Thoracic aorta (tissue), 2 donors: ENCODE data around the gene METTL18. TPM values are rescaled to one million over a fixed set of nuclear protein-coding genes. Genes with fewer than 3 reads are reported as not detected.

ENCODE experiments used
- ATAC-seq: fragments of 150-250 bp; one replicate; pipeline ENCODE4 v1.8.0; 2017; ENCODE audit warnings: low read depth; ENCODE audit not compliant: insufficient number of reproducible peaks, low FRiP score
- DNase-seq: peaks from one replicate; pipeline ENCODE4 v3.0.0-alpha.2; 2020; ENCODE audit warnings: low spot score
- H3K27ac ChIP-seq, 2 donors: fragments of 200-600 bp; sonication (generic); 1 replicate in 1 of 2; 2 replicates in 1 of 2; pipeline ENCODE4 v1.5.1; 2016; ENCODE audit warnings: mild to moderate bottlenecking in 2 of 2, moderate library complexity in 2 of 2
- H3K27me3 ChIP-seq: fragments of 200-600 bp; sonication (generic); replicated peaks from 2 replicates; pipeline ENCODE4 v1.6.0; 2016; ENCODE audit warnings: mild to moderate bottlenecking; ENCODE audit not compliant: insufficient read depth
- H3K36me3 ChIP-seq: fragments of 200-600 bp; sonication (generic); one replicate; pipeline ENCODE4 v1.5.1; 2016
- H3K4me1 ChIP-seq, 2 donors: fragments of 200-600 bp; sonication (generic); 1 replicate in 1 of 2; 2 replicates in 1 of 2; pipeline versions ENCODE4 v1.5.1 to v1.6.0; 2016; ENCODE audit warnings: low read depth in 2 of 2, mild to moderate bottlenecking in 1 of 2; ENCODE audit not compliant: control insufficient read depth in 1 of 2
- H3K4me3 ChIP-seq: fragments of 200-600 bp; sonication (generic); 2 replicates; pipeline ENCODE4 v1.5.1; 2016; ENCODE audit warnings: mild to moderate bottlenecking
- H3K9me3 ChIP-seq: fragments of 200-600 bp; sonication (generic); 2 replicates; pipeline ENCODE4 v1.5.1; 2016
- total RNA-seq, 2 donors: library from RNA; depleted of rRNA; stranded (reverse); fragments of >200 nt; gene quantifications; one replicate each; pipeline versions ENCODE4 v1.1.0 to v1.2.3, GENCODE V29; 2016
- TF ChIP-seq, protein P1 (sequence below): fragments of 200-600 bp; sonication (generic); IDR thresholded peaks from one replicate; pipeline ENCODE4 v1.5.1; 2019; ENCODE audit warnings: antibody characterized with exemption

METTL18 gene
- total RNA-seq: 10 to 100 TPM in 1 of 2 donors, 1 to 10 TPM in 1; 6.8 to 13.0 TPM

DNA sequence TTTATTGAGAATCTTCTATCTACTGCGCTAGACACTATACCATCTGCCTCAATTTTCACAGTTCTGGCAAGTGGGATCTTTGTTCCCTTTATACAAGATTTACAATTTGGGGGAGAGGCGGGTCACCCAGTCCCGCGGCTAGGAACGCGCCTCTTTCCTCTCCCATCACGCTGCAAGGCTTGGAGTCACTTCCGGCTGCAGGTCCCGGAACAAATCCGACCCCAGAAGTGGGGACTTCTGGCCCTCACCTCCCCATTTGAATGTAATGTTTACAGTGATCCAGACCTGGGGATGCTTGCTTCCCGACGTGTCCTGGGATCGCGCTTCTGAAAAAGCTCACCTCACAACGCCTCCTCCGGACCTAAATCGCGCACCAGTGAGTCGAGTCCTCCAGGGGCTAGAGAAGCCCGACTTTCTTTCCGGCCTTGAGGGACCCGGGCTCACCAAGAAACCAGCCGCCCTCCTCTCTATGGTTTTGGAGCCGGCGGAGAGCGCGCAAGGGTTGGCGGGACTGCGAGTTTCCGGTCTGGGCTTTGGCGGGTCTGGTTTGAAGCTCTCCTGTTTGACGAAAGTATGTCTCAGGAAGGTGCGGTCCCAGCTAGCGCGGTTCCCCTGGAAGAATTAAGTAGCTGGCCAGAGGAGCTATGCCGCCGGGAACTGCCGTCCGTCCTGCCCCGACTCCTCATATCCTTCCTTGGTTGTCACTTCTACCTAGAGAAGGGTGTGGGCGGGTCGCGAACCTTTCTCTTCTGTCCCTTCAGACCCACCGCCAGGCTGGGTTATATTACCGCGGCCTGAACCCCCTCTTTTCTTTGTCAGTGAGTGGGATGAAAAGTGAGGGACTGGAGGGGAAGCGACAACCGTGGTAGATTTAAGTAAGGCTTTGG is at the start of gene METTL18:
Gene METTL18, minus strand, starts transcription at position 378 of the 887 bp plus-strand sequence. CDS start 1,212 bp downstream, outside the sequence.
- TF ChIP-seq, protein P1, sequence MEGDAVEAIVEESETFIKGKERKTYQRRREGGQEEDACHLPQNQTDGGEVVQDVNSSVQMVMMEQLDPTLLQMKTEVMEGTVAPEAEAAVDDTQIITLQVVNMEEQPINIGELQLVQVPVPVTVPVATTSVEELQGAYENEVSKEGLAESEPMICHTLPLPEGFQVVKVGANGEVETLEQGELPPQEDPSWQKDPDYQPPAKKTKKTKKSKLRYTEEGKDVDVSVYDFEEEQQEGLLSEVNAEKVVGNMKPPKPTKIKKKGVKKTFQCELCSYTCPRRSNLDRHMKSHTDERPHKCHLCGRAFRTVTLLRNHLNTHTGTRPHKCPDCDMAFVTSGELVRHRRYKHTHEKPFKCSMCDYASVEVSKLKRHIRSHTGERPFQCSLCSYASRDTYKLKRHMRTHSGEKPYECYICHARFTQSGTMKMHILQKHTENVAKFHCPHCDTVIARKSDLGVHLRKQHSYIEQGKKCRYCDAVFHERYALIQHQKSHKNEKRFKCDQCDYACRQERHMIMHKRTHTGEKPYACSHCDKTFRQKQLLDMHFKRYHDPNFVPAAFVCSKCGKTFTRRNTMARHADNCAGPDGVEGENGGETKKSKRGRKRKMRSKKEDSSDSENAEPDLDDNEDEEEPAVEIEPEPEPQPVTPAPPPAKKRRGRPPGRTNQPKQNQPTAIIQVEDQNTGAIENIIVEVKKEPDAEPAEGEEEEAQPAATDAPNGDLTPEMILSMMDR: no peak
- Histone ChIP-seq H3K9me3 (no peaks in the 10 kb centered on the region), H3K27ac (peak within 1 kb of the TSS; percentile 74 to 79), H3K4me1 (peaks cover 9 to 19% of the 10 kb centered on the region in 2 donors), H3K27me3 (no peaks in the 10 kb centered on the region), H3K4me3 (peak within 1 kb of the TSS; percentile 75), H3K36me3 (no peaks in the 10 kb centered on the region)
- ATAC-seq (peak; percentile 87), DNase-seq (peak; percentile 74)

DNA sequence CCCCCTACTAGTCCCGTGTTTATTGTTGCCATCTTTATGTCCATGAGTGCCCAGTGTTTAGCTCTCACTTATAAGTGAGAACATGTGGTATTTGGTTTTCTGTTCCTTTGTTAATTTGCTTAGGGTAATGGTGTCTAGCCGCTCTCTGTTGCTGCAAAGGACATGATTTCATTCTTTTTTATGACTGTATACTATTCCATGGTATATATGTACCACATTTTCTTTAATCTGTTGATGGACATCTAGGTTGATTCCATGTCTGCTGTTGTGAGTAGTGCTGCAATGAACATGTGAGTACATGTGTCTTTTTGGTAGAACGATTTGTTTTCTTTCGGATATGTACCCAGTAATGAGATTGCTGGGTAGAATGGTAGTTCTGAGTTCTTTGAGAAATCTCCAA is 44.2 kb upstream of the METTL18 start:
- H3K27me3 ChIP-seq: no peaks in the 10 kb centered on the region
- no peak overlapping the region for H3K27ac ChIP-seq
- DNase-seq (no peak), ATAC-seq (no peak)
- H3K4me3 ChIP-seq: no peak overlapping the region
- peaks cover 5% of the 10 kb centered on the region for H3K36me3 ChIP-seq
- TF ChIP-seq, protein P1: no peak
- peaks cover 4% of the 10 kb centered on the region for H3K9me3 ChIP-seq
- H3K4me1 ChIP-seq: no peaks in the 10 kb centered on the region

DNA sequence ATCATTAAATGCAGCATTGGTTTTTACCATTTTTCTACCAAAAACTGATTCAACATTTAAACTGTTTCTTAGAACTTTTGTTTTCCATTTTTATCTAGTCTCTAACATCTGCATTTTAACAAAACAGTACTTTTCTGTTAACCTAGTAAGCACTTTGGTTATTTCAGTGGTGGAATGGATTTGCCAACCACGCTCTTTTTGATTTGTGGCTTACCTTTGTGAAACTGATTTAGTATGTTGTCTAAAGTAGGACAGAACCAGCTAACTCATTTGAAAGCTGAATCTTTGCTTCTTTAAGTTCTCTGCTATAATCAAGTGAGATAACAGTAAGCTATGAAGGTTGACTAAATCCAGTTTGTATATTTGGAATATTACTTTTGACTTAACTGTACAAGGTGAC is 41.5 kb upstream of the METTL18 start:
- TF ChIP-seq, protein P1: no peak
- no peak for ATAC-seq

DNA sequence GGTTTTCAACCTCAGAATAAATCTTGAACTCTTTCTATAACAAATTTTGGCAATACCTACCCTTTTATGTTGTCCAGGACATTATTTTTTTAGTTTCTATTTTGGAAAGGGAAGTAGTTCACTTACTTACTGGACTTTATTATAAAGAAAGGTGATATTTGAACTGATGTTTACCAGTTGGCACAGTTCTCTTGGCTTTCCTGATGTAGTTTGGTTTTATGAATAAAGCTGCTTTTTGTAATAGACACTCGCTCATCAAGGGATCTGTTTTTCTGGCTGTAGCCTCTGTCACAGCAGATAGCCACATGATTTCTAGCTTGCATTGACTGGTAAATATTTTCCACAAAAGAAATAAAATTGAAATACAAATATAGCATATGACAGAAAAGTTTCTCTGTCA is 40.9 kb upstream of the METTL18 start:
- no peaks in the 10 kb centered on the region for H3K4me1 ChIP-seq
- TF ChIP-seq, protein P1: no peak
- ATAC-seq: no peak
- H3K9me3 ChIP-seq: peaks cover 4% of the 10 kb centered on the region
- no peaks in the 10 kb centered on the region for H3K36me3 ChIP-seq
- H3K27ac ChIP-seq: no peak overlapping the region
- DNase-seq: no peak
- no peaks in the 10 kb centered on the region for H3K27me3 ChIP-seq
- H3K4me3 ChIP-seq: no peak overlapping the region

More for the DNA sequence above, 41.5 kb upstream of the METTL18 start:
- Histone ChIP-seq H3K27ac (no peak overlapping the region), H3K4me3 (no peak overlapping the region), H3K4me1 (no peaks in the 10 kb centered on the region), H3K27me3 (no peaks in the 10 kb centered on the region), H3K36me3 (no peaks in the 10 kb centered on the region), H3K9me3 (peaks cover 4% of the 10 kb centered on the region)
- DNase-seq: no peak

DNA sequence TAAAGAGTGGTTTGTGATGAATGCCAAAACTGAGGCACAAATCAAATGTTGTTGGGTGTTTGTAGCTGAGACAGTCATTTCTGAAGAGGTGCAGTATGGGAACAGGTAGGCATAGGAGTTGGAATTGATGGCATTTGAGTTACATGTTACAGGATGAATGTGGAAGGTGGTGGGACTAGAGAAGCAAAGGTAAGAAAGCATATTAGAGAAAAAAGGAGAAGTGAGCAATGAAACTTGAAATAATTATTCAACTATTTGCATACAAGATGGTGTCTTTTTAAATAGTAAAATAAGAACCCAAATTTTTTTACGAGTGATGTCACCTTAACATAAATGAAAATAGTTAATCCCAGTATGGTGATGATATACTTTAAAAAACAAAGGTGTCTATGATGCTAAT is 40.2 kb upstream of the METTL18 start:
- H3K9me3 ChIP-seq: peaks cover 4% of the 10 kb centered on the region
- no peaks in the 10 kb centered on the region for H3K27me3 ChIP-seq
- H3K4me3 ChIP-seq: no peak overlapping the region
- DNase-seq (no peak), ATAC-seq (no peak)
- H3K4me1 ChIP-seq: no peaks in the 10 kb centered on the region
- no peaks in the 10 kb centered on the region for H3K36me3 ChIP-seq
- TF ChIP-seq, protein P1: no peak
- no peak overlapping the region for H3K27ac ChIP-seq
